Thyroid gland (tissue), 4 donors: Measurements from ENCODE around the gene AQP2.

Source experiments
- CTCF ChIP-seq, 6 experiments: fragments of 200-600 bp in 3 of 6; fragments of 450-650 bp in 3 of 6; sonication (generic) in 3 of 6; IDR thresholded peaks; one replicate each; pipeline ENCODE4 v1.5.1; 2016 to 2019; ENCODE audit warnings: antibody characterized with exemption in 6 of 6, mild to moderate bottlenecking in 2 of 6, inconsistent platforms in 1 of 6, moderate library complexity in 1 of 6
- POLR2A ChIP-seq, 2 donors: fragments of 450-650 bp; IDR thresholded peaks; one replicate each; pipeline ENCODE4 v1.6.1; 2017; ENCODE audit warnings: antibody characterized with exemption in 2 of 2, mild to moderate bottlenecking in 2 of 2, moderate library complexity in 1 of 2

- no peak for TF ChIP-seq CTCF (IDR thresholded peaks at IDR 0.05)
- TF ChIP-seq POLR2A (IDR thresholded peaks at IDR 0.05), result no peak
These were observed 4.6 kb downstream of the AQP2 start for GRCh38 chr12:49954863-49955830.
